H9 (cell line): ENCODE data around the gene RIBC2. TPM values are rescaled to one million over a fixed set of nuclear protein-coding genes. Genes with fewer than 3 reads are reported as not detected.

Experiments
- DNase-seq: peaks from one replicate; pipeline ENCODE4 v3.0.0-alpha.2; 2017
- H2AFZ ChIP-seq: one replicate; pipeline ENCODE4 v1.6.1; 2013; ENCODE audit warnings: mild to moderate bottlenecking, low read length, control low read depth, moderate library complexity
- H2AK5ac ChIP-seq: 2 replicates; pipeline ENCODE4 v1.6.1; 2013; ENCODE audit warnings: low read length, control low read depth, mixed read lengths; ENCODE audit not compliant: insufficient read length
- H2BK120ac ChIP-seq: one replicate; pipeline ENCODE4 v1.6.1; 2013; ENCODE audit warnings: low read depth, mild to moderate bottlenecking, low read length, control low read depth, inconsistent platforms; ENCODE audit not compliant: poor library complexity, severe bottlenecking
- H2BK12ac ChIP-seq: 2 replicates; pipeline ENCODE4 v1.6.1; 2013; ENCODE audit warnings: low read length, control low read depth, mixed read lengths, low read depth; ENCODE audit not compliant: insufficient read length
- H2BK15ac ChIP-seq: 2 replicates; pipeline ENCODE4 v1.6.1; 2013; ENCODE audit warnings: low read depth, low read length, control low read depth
- H2BK20ac ChIP-seq: one replicate; pipeline ENCODE4 v1.6.1; 2013; ENCODE audit warnings: low read depth, mild to moderate bottlenecking, low read length, control low read depth, inconsistent platforms; ENCODE audit not compliant: poor library complexity, severe bottlenecking
- H2BK5ac ChIP-seq: 2 replicates; pipeline ENCODE4 v1.6.1; 2013; ENCODE audit warnings: low read length, control low read depth, mixed read lengths; ENCODE audit not compliant: insufficient read length
- H3K14ac ChIP-seq: 2 replicates; pipeline ENCODE4 v1.6.1; 2013; ENCODE audit warnings: low read length, control low read depth; ENCODE audit not compliant: insufficient read depth
- H3K18ac ChIP-seq: 2 replicates; pipeline ENCODE4 v1.6.1; 2013; ENCODE audit warnings: low read depth, mild to moderate bottlenecking, mixed read lengths, low read length, control low read depth; ENCODE audit not compliant: insufficient read length
- H3K23ac ChIP-seq: 2 replicates; pipeline ENCODE4 v1.6.1; 2013; ENCODE audit warnings: low read length, control low read depth, mixed read lengths, low read depth; ENCODE audit not compliant: insufficient read length
- H3K23me2 ChIP-seq: 2 replicates; pipeline ENCODE4 v1.6.1; 2013; ENCODE audit warnings: low read depth, mild to moderate bottlenecking, mixed read lengths, low read length, control low read depth; ENCODE audit not compliant: insufficient read length, poor library complexity, severe bottlenecking
- H3K27ac ChIP-seq: 2 replicates; pipeline ENCODE4 v1.5.1; 2013; ENCODE audit warnings: low read length, control low read depth, mixed read lengths, low read depth; ENCODE audit not compliant: insufficient read length
- H3K27me3 ChIP-seq: 2 replicates; pipeline ENCODE4 v1.6.1; 2013; ENCODE audit warnings: low read length, control low read depth, inconsistent platforms; ENCODE audit not compliant: insufficient read depth
- H3K4ac ChIP-seq: 2 replicates; pipeline ENCODE4 v1.6.1; 2013; ENCODE audit warnings: low read depth, mild to moderate bottlenecking, control low read depth, inconsistent platforms, low read length, moderate library complexity
- H3K4me1 ChIP-seq: 2 replicates; pipeline ENCODE4 v1.6.1; 2013; ENCODE audit warnings: low read length, control low read depth, inconsistent platforms; ENCODE audit not compliant: insufficient read depth
- H3K4me2 ChIP-seq: 2 replicates; pipeline ENCODE4 v1.6.1; 2013; ENCODE audit warnings: low read length, control low read depth, mixed read lengths; ENCODE audit not compliant: insufficient read length, insufficient read depth
- H3K56ac ChIP-seq: 2 replicates; pipeline ENCODE4 v1.6.1; 2013; ENCODE audit warnings: low read depth, mild to moderate bottlenecking, mixed read lengths, low read length, control low read depth; ENCODE audit not compliant: insufficient read length
- H3K79me1 ChIP-seq: 2 replicates; pipeline ENCODE4 v1.6.1; 2013; ENCODE audit warnings: low read depth, mild to moderate bottlenecking, moderate library complexity, low read length, control low read depth, inconsistent platforms; ENCODE audit not compliant: insufficient read depth, poor library complexity, severe bottlenecking
- H3K79me2 ChIP-seq: 2 replicates; pipeline ENCODE4 v1.6.1; 2013; ENCODE audit warnings: low read length, control low read depth, inconsistent platforms; ENCODE audit not compliant: insufficient read depth
- H3K9ac ChIP-seq: 2 replicates; pipeline ENCODE4 v1.6.1; 2013; ENCODE audit warnings: low read length, control low read depth, mixed read lengths; ENCODE audit not compliant: insufficient read length; ENCODE audit errors: extremely low read depth
- H3K9me3 ChIP-seq: one replicate; pipeline ENCODE4 v1.6.1; 2013; ENCODE audit warnings: low read depth, low read length, inconsistent platforms; ENCODE audit not compliant: control insufficient read depth
- H3T11ph ChIP-seq: one replicate; pipeline ENCODE4 v1.6.1; 2013; ENCODE audit warnings: mild to moderate bottlenecking, low read length, control low read depth, inconsistent platforms
- H4K20me1 ChIP-seq: one replicate; pipeline ENCODE4 v1.6.1; 2013; ENCODE audit not compliant: control insufficient read depth, insufficient read length, insufficient read depth
- H4K5ac ChIP-seq: 2 replicates; pipeline ENCODE4 v1.6.1; 2013; ENCODE audit warnings: low read depth, mild to moderate bottlenecking, mixed read lengths, low read length, control low read depth; ENCODE audit not compliant: insufficient read length
- H4K8ac ChIP-seq: replicated peaks from 2 replicates; pipeline ENCODE4 v1.6.1; 2013; ENCODE audit warnings: low read length, control low read depth, mixed read lengths, low read depth; ENCODE audit not compliant: insufficient read length
- H4K91ac ChIP-seq: 2 replicates; pipeline ENCODE4 v1.6.1; 2013; ENCODE audit warnings: low read depth, mild to moderate bottlenecking, moderate library complexity, mixed read lengths, low read length, control low read depth; ENCODE audit not compliant: insufficient read length
- H3K27ac Mint-ChIP-seq, 3 experiments: 2 replicates in 2 of 3; 3 replicates in 1 of 3; pipeline ENCODE4 v1.8.0; 2020 to 2021; ENCODE audit warnings: mixed read lengths in 3 of 3, mild to moderate bottlenecking in 1 of 3, moderate library complexity in 1 of 3
- H3K27me3 Mint-ChIP-seq: 2 replicates; pipeline ENCODE4 v1.8.0; 2021; ENCODE audit warnings: low read depth, mild to moderate bottlenecking, moderate library complexity, mixed read lengths
- H3K36me3 Mint-ChIP-seq, 3 experiments: 2 replicates in 2 of 3; 3 replicates in 1 of 3; pipeline ENCODE4 v1.8.0; 2020 to 2021; ENCODE audit warnings: low read depth in 3 of 3, mixed read lengths in 3 of 3; ENCODE audit not compliant: insufficient read depth in 1 of 3
- H3K4me1 Mint-ChIP-seq, 2 experiments: 2 replicates each; pipeline ENCODE4 v1.8.0; 2020; ENCODE audit warnings: mixed read lengths in 2 of 2
- H3K4me3 Mint-ChIP-seq, 2 experiments: 2 replicates in 1 of 2; 3 replicates in 1 of 2; pipeline ENCODE4 v1.8.0; 2020 to 2021; ENCODE audit warnings: mild to moderate bottlenecking in 2 of 2, mixed read lengths in 2 of 2, moderate library complexity in 1 of 2
- H3K9me3 Mint-ChIP-seq, 2 experiments: 2 replicates in 1 of 2; 3 replicates in 1 of 2; pipeline ENCODE4 v1.8.0; 2020; ENCODE audit warnings: mild to moderate bottlenecking in 2 of 2, mixed read lengths in 2 of 2, moderate library complexity in 1 of 2
- CTCF ChIP-seq: fragments of 200-600 bp; sonication (generic); conservative IDR thresholded peaks from 3 replicates; pipeline ENCODE4 v1.8.0; 2021; ENCODE audit warnings: antibody characterized with exemption, mild to moderate bottlenecking
- WGBS: extraction: QIAGEN DNeasy Blood & Tissue Kit; methylation state at CpG from one replicate; pipeline ENCODE4 v1.1.7; 2013; ENCODE audit warnings: missing lambda C conversion rate, low lambda C conversion rate, mixed read lengths; ENCODE audit not compliant: insufficient read length; ENCODE audit errors: extremely low coverage; 5-methylcytosine and 5-hydroxymethylcytosine counted together
- total RNA-seq: library from RNA; stranded (reverse); gene quantifications from 2 replicates; pipeline ENCODE4 v1.2.1, GENCODE V29; 2021

The RIBC2 gene
- total RNA-seq, 1 experiment from 2014 or later = 4.1 TPM

GRCh38 chr22:45407793-45408192 is 5.7 kb upstream of the RIBC2 start:
- Histone ChIP-seq H4K5ac (no peak overlapping the region), H2AK5ac (no peak overlapping the region), H3K18ac (no peak overlapping the region), H3T11ph (no peak overlapping the region), H2AFZ (no peak overlapping the region), H3K4ac (no peak overlapping the region), H2BK20ac (no peak overlapping the region), H4K8ac (no peak overlapping the region), H3K27me3 (no peaks in the 10 kb centered on the region; the same call in 1 of the 2 replicates), H4K91ac (no peak overlapping the region), H3K9me3 (no peaks in the 10 kb centered on the region), H3K4me2 (no peak overlapping the region), H2BK12ac (no peak overlapping the region), H3K56ac (no peak overlapping the region), H3K4me1 (no peaks in the 10 kb centered on the region), H3K79me2 (no peaks in the 10 kb centered on the region), H2BK15ac (no peak overlapping the region), H3K14ac (no peak overlapping the region), H3K79me1 (no peaks in the 10 kb centered on the region), H2BK120ac (no peak overlapping the region), H3K27ac (no peak overlapping the region), H2BK5ac (no peak overlapping the region), H4K20me1 (no peaks in the 10 kb centered on the region), H3K23ac (no peak overlapping the region), H3K23me2 (no peaks in the 10 kb centered on the region), H3K9ac (no peak overlapping the region)
- Mint-ChIP-seq H3K36me3 (peaks cover 0 to 3% (median 0%) of the 10 kb centered on the region in 3 experiments; a peak in 3 of 7 replicates), H3K27ac (no peak overlapping the region), H3K4me1 (peaks cover 0 to 5% of the 10 kb centered on the region in 2 experiments; a peak in 1 of 4 replicates), H3K4me3 (no peak overlapping the region), H3K9me3 (peaks cover 4% of the 10 kb centered on the region in 2 experiments; a peak in 4 of 5 replicates), H3K27me3 (peaks cover 28% of the 10 kb centered on the region)
- TF ChIP-seq CTCF = no peak
- 100% methylated on average over 2 of the region's 5 CpGs for WGBS
- no peak for DNase-seq
